CD4-positive, alpha-beta memory T cell (primary cell): ENCODE data around the gene RNF126. TPM values are rescaled to one million over a fixed set of nuclear protein-coding genes. Genes with fewer than 3 reads are reported as not detected.

Experiments used
- CTCF ChIA-PET: fragments of 350-600 bp; sonication (Branson Sonifier 250); formaldehyde crosslinking; loops from one replicate; lab custom pipeline; 2021; ENCODE audit warnings: inconsistent platforms; ENCODE audit not compliant: partially characterized antibody; lab: Charles Lee
- POLR2A ChIA-PET: fragments of 350-600 bp; sonication (Branson Sonifier 250); formaldehyde crosslinking; loops from one replicate; lab custom pipeline; 2021; ENCODE audit not compliant: partially characterized antibody; lab: Charles Lee
- DNase-seq, 5 donors: peaks; one replicate each; pipeline versions ENCODE4 v3.0.0 to v3.0.0-alpha.2; 2020 to 2022; ENCODE audit warnings: mixed read lengths in 1 of 5
- H3K27ac ChIP-seq: one replicate; pipeline ENCODE4 v1.7.0; 2013; ENCODE audit warnings: low read depth, low read length
- H3K27me3 ChIP-seq: 2 replicates; pipeline ENCODE4 v1.7.0; 2013; ENCODE audit warnings: mild to moderate bottlenecking, low read length, moderate library complexity; ENCODE audit not compliant: insufficient read depth
- H3K36me3 ChIP-seq: 2 replicates; pipeline ENCODE4 v1.7.0; 2013; ENCODE audit warnings: mild to moderate bottlenecking, low read length, moderate library complexity; ENCODE audit not compliant: insufficient read depth
- H3K4me1 ChIP-seq: 2 replicates; pipeline ENCODE4 v1.7.0; 2013; ENCODE audit warnings: mild to moderate bottlenecking, low read length, moderate library complexity; ENCODE audit not compliant: insufficient read depth
- H3K4me3 ChIP-seq, 2 donors: one replicate each; pipeline ENCODE4 v1.7.0; 2013; ENCODE audit warnings: low read length in 2 of 2, mild to moderate bottlenecking in 1 of 2
- H3K9me3 ChIP-seq, 2 donors: one replicate each; pipeline ENCODE4 v1.7.0; 2013; ENCODE audit warnings: low read length in 2 of 2, control low read depth in 1 of 2; ENCODE audit not compliant: control insufficient read depth in 1 of 2
- H3K27ac Mint-ChIP-seq, 7 donors: one replicate each; pipeline ENCODE4 v1.8.0; 2020 to 2021; ENCODE audit warnings: mixed read lengths in 7 of 7, mild to moderate bottlenecking in 6 of 7, inconsistent platforms in 3 of 7, moderate library complexity in 3 of 7
- H3K27me3 Mint-ChIP-seq, 2 donors: one replicate each; pipeline ENCODE4 v1.8.0; 2020 to 2021; ENCODE audit warnings: mixed read lengths in 2 of 2
- H3K36me3 Mint-ChIP-seq, 2 donors: one replicate each; pipeline ENCODE4 v1.8.0; 2020 to 2021; ENCODE audit warnings: mixed read lengths in 2 of 2, inconsistent platforms in 1 of 2, mild to moderate bottlenecking in 1 of 2
- H3K4me1 Mint-ChIP-seq, 4 donors: one replicate each; pipeline ENCODE4 v1.8.0; 2020 to 2021; ENCODE audit warnings: mixed read lengths in 4 of 4, mild to moderate bottlenecking in 1 of 4
- H3K4me3 Mint-ChIP-seq, 8 donors: one replicate each; pipeline ENCODE4 v1.8.0; 2020 to 2021; ENCODE audit warnings: mixed read lengths in 8 of 8, mild to moderate bottlenecking in 7 of 8, moderate library complexity in 6 of 8, inconsistent platforms in 3 of 8
- H3K9me3 Mint-ChIP-seq, 8 donors: one replicate each; pipeline ENCODE4 v1.8.0; 2020 to 2021; ENCODE audit warnings: mixed read lengths in 8 of 8, mild to moderate bottlenecking in 5 of 8, inconsistent platforms in 3 of 8, moderate library complexity in 1 of 8
- intact Hi-C: fragments of 100-400 bp; cut with micrococcal nuclease; formaldehyde crosslinking; loops from one replicate; pipeline ENCODE4 v1.15.1; 2023
- polyA plus RNA-seq, 2 donors: library from polyadenylated mRNA; unstranded; fragments of 300-500 nt; fragmentation: Illumina TruSeq; gene quantifications; one replicate each; pipeline ENCODE4 v1.2.3, GENCODE V29; 2021
- total RNA-seq, 2 experiments: library from RNA; stranded (reverse); gene quantifications; one replicate each; pipeline ENCODE4 v1.2.3, GENCODE V29; 2021

RNF126 gene
- total and polyA plus RNA-seq, 4 experiments from 2014 or later: 82.3 to 112 (median 100) TPM

- H3K4me3 ChIP-seq: no peak overlapping the region
- peaks cover 11 to 26% of the 10 kb centered on the region in 2 donors for H3K36me3 Mint-ChIP-seq
- no peak overlapping the region for H3K4me3 Mint-ChIP-seq
- H3K27ac ChIP-seq: no peak overlapping the region
- ChIA-PET CTCF (no interaction called here), POLR2A (interaction anchor here (1.2 to 1.6 kb wide), 2 partner anchors 10 to 15 kb away, joined by 3 to 4 read pairs; no protein-coding TSS in a partner anchor)
- H3K4me1 ChIP-seq: peaks cover 10% of the 10 kb centered on the region
- H3K4me1 Mint-ChIP-seq: peaks cover 4 to 24% (median 17%) of the 10 kb centered on the region in 4 donors
- no peak overlapping the region for H3K27ac Mint-ChIP-seq
- H3K36me3 ChIP-seq: peaks cover 8% of the 10 kb centered on the region
- no peaks in the 10 kb centered on the region for H3K27me3 ChIP-seq
- peaks cover 0 to 2% of the 10 kb centered on the region in 2 donors for H3K27me3 Mint-ChIP-seq
- no peaks in the 10 kb centered on the region for H3K9me3 ChIP-seq
- intact Hi-C loops: no loop called here
- no peak for DNase-seq
- H3K9me3 Mint-ChIP-seq: no peaks in the 10 kb centered on the region
These were observed 46.8 kb downstream of the RNF126 start for GRCh38 chr19:616062-616700.

DNA sequence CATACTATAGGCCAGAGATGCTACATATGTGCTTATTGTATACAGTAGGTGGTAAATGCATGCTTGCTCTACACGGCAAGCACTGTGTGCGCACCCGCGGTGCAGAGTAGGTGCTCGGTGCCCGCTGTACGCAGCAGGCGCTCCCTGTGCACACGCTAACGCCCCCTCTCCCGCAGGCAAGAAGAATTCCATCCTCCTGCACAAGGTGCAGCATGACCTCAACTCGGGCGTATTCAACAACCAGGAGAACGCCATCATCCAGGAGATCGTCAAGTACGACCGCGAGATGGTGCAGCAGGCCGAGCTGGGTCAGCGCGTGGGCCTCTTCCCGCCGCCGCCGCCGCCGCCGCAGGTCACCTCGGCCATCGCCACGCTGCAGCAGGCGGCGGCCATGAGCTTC is 47.4 kb downstream of the RNF126 start:
- intact Hi-C loops: no loop called here
- no peaks in the 10 kb centered on the region for H3K9me3 Mint-ChIP-seq
- ChIA-PET CTCF (no interaction called here), POLR2A (interaction anchor here (1.6 kb wide), 1 partner anchor 10 kb away, joined by 4 read pairs; no protein-coding TSS in a partner anchor)
- Histone ChIP-seq H3K4me1 (peaks cover 13% of the 10 kb centered on the region), H3K9me3 (no peaks in the 10 kb centered on the region), H3K27me3 (no peaks in the 10 kb centered on the region), H3K4me3 (no peak overlapping the region), H3K27ac (no peak overlapping the region), H3K36me3 (peaks cover 8% of the 10 kb centered on the region)
- peaks cover 0 to 2% of the 10 kb centered on the region in 2 donors for H3K27me3 Mint-ChIP-seq
- peaks cover 7 to 30% (median 20%) of the 10 kb centered on the region in 4 donors for H3K4me1 Mint-ChIP-seq
- H3K4me3 Mint-ChIP-seq: peak overlapping the region in 6 of 8 donors; percentile 32 to 77 (median 64)
- DNase-seq: no peak
- peaks cover 11 to 28% of the 10 kb centered on the region in 2 donors for H3K36me3 Mint-ChIP-seq
- peak overlapping the region in 2 of 7 donors; percentile 17 to 42 for H3K27ac Mint-ChIP-seq

- Mint-ChIP-seq H3K27me3 (peaks cover 0 to 2% of the 10 kb centered on the region in 2 donors), H3K9me3 (no peaks in the 10 kb centered on the region), H3K4me1 (peaks cover 9 to 41% (median 24%) of the 10 kb centered on the region in 4 donors), H3K27ac (no peak overlapping the region), H3K4me3 (peak overlapping the region in 2 of 8 donors; percentile 35 to 45), H3K36me3 (peaks cover 11 to 20% of the 10 kb centered on the region in 2 donors)
- ChIA-PET POLR2A (no interaction called here), CTCF (interaction anchor here (1.3 kb wide), 1 partner anchor 12 kb away, joined by 5 read pairs; no protein-coding TSS in a partner anchor)
- DNase-seq: no peak
- peaks cover 4% of the 10 kb centered on the region for H3K36me3 ChIP-seq
- intact Hi-C loops: loop anchor here (5.0 kb wide), 1 partner anchor 82 kb away; the partner anchor contains the start of gene CDC34
- H3K4me3 ChIP-seq: no peak overlapping the region
- H3K27me3 ChIP-seq: no peaks in the 10 kb centered on the region
- H3K27ac ChIP-seq: no peak overlapping the region
- no peaks in the 10 kb centered on the region for H3K9me3 ChIP-seq
- H3K4me1 ChIP-seq: peaks cover 25% of the 10 kb centered on the region
These were observed 49.1 kb downstream of the RNF126 start for GRCh38 chr19:613732-614567.

GRCh38 chr19:612941-613340 is 50.1 kb downstream of the RNF126 start:
- Mint-ChIP-seq H3K27me3 (peaks cover 0 to 2% of the 10 kb centered on the region in 2 donors), H3K27ac (peak overlapping the region in 1 of 7 donors; percentile 79), H3K4me1 (peaks cover 9 to 41% (median 24%) of the 10 kb centered on the region in 4 donors), H3K9me3 (no peaks in the 10 kb centered on the region), H3K36me3 (peaks cover 4 to 16% of the 10 kb centered on the region in 2 donors), H3K4me3 (peak overlapping the region in 1 of 8 donors; percentile 4)
- Histone ChIP-seq H3K4me3 (no peak overlapping the region), H3K4me1 (peaks cover 25% of the 10 kb centered on the region), H3K9me3 (no peaks in the 10 kb centered on the region), H3K36me3 (no peaks in the 10 kb centered on the region), H3K27ac (no peak overlapping the region), H3K27me3 (no peaks in the 10 kb centered on the region)
- intact Hi-C loops: loop anchor here (5.0 kb wide), 1 partner anchor 81 kb away; the partner anchor contains the start of gene CDC34
- ChIA-PET POLR2A (interaction anchor here (2.5 kb wide), 1 partner anchor 51 kb away, joined by 9 read pairs; the partner anchor contains the start of gene RNF126), CTCF (interaction anchor here (0.7 to 1.3 kb wide), 2 partner anchors 13 to 344 kb away, joined by 3 to 5 read pairs; no protein-coding TSS in a partner anchor)
- DNase-seq: no peak

GRCh38 chr19:611481-611868 is 51.5 kb downstream of the RNF126 start:
- no peaks in the 10 kb centered on the region for H3K9me3 ChIP-seq
- peak overlapping the region; percentile 86 to 99 (median 94) for H3K4me3 Mint-ChIP-seq

GRCh38 chr19:610801-611480 is 52.1 kb downstream of the RNF126 start:
- H3K27me3 Mint-ChIP-seq: peaks cover 0 to 2% of the 10 kb centered on the region in 2 donors
- ChIA-PET POLR2A (interaction anchor here (0.6 to 2.9 kb wide), 18 partner anchors 9 to 428 kb away, joined by 3 to 28 read pairs (median 4); partner anchors contain the start of genes ABCA7, POLRMT and RNF126), CTCF (interaction anchor here (1.1 to 1.3 kb wide), 2 partner anchors 20 to 26 kb away, joined by 3 to 4 read pairs; no protein-coding TSS in a partner anchor)
- peaks cover 9 to 41% (median 24%) of the 10 kb centered on the region in 4 donors for H3K4me1 Mint-ChIP-seq
- Histone ChIP-seq H3K9me3 (no peaks in the 10 kb centered on the region), H3K4me3 (peak overlapping the region; percentile 39 to 71), H3K4me1 (peaks cover 25% of the 10 kb centered on the region), H3K27ac (peak overlapping the region; percentile 51), H3K36me3 (no peaks in the 10 kb centered on the region), H3K27me3 (no peaks in the 10 kb centered on the region)
- no peaks in the 10 kb centered on the region for H3K9me3 Mint-ChIP-seq
- H3K27ac Mint-ChIP-seq: peak overlapping the region; percentile 87 to 100 (median 96)
- peaks cover 3 to 16% of the 10 kb centered on the region in 2 donors for H3K36me3 Mint-ChIP-seq
- H3K4me3 Mint-ChIP-seq: peak overlapping the region; percentile 86 to 99 (median 94)
- intact Hi-C loops: loop anchor here (1.0 to 5.0 kb wide), 4 partner anchors 22 to 79 kb away; partner anchors contain the start of genes CDC34, HCN2 and POLRMT
- DNase-seq: peak; percentile 50 to 83 (median 69)

More at GRCh38 chr19:611481-611868, 51.5 kb downstream of the RNF126 start:
- H3K4me1 Mint-ChIP-seq: peaks cover 9 to 41% (median 24%) of the 10 kb centered on the region in 4 donors
- H3K36me3 Mint-ChIP-seq: peaks cover 3 to 16% of the 10 kb centered on the region in 2 donors
- peak overlapping the region; percentile 87 to 100 (median 96) for H3K27ac Mint-ChIP-seq
- no peaks in the 10 kb centered on the region for H3K27me3 ChIP-seq
- intact Hi-C loops: loop anchor here (2.0 to 5.0 kb wide), 2 partner anchors 23 to 79 kb away; partner anchors contain the start of genes CDC34 and HCN2
- peak overlapping the region; percentile 39 to 71 for H3K4me3 ChIP-seq
- POLR2A ChIA-PET: interaction anchor here (0.6 to 2.9 kb wide), 14 partner anchors 8 to 428 kb away, joined by 3 to 28 read pairs (median 4); partner anchors contain the start of genes ABCA7 and RNF126
- peaks cover 25% of the 10 kb centered on the region for H3K4me1 ChIP-seq
- H3K27me3 Mint-ChIP-seq: peaks cover 0 to 2% of the 10 kb centered on the region in 2 donors
- H3K9me3 Mint-ChIP-seq: no peaks in the 10 kb centered on the region
- H3K36me3 ChIP-seq: no peaks in the 10 kb centered on the region
- peak overlapping the region; percentile 51 for H3K27ac ChIP-seq
- CTCF ChIA-PET: interaction anchor here (1.1 to 1.3 kb wide), 2 partner anchors 20 to 27 kb away, joined by 3 to 4 read pairs; no protein-coding TSS in a partner anchor
- DNase-seq: peak in 4 of 5 donors; percentile 25 to 89 (median 30)
